ENCODE data around the gene ANKRD36B.
"Not testable (repeated sequence)": the region's sequence is repeated elsewhere in the genome, so short reads cannot be mapped to it uniquely, and the experiment has no call there.

Gene ANKRD36B

DNA sequence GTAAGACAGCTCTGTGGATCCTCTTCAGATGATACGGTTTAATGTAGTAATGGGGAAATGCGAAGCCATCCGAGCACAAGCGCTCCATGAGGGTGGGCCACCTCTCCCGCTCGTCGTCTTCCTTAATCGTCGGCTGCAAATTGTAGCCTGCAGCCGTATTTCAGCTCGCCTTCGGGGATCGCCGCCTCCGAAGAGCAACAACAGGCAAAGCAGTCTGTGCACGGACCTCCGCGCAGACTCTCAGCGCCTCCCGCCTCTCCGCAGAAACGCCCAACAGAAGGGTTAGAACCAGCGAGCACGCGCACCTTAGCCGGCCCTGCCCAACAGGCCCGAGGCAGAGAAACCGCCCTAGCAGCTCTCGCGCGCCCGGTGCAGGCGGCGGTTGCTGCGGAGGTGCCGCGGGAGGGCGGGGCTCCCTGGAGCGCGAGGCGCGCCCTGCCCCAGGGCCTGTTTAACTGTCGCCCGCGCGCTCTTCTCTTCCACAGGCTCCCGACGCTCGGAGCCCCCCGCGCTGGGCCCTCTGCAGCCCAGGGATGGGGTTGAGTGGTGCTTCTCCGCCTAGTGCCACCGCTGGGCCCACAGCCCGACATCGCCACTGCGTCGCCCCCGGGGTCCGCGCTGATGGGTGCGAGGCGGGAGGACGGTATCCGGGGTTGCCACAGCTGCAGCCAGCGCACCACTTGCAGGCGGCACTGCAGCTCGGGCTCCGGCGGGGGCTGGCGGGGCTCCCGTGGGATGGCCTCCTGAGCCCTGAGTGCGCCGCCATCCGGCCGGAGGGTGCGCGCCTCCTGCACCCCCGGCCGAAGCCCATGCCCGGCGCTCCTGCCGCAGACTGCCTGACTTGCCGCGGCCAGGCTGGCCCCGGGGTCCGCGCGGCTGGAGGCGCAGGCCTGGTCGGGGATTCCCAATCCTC lies at the start of gene ANKRD36B:
Gene ANKRD36B (minus strand): TSS at position 280 of the 913 bp plus-strand sequence. CDS start 192 bp downstream, at position 88.
- DNase-seq (ENCODE audit: low read depth), result peak; percentile 86
- peak within 1 kb of the TSS; percentile 77 for H3K4me3 ChIP-seq (ENCODE audit: low read depth, low read length)

GRCh38 chr2:97626049-97626430 lies 36.4 kb upstream of the ANKRD36B start:
- not testable (repeated sequence) for H3K4me3 ChIP-seq (ENCODE audit: low read depth, low read length); DNase-seq (ENCODE audit: low read depth)

DNA sequence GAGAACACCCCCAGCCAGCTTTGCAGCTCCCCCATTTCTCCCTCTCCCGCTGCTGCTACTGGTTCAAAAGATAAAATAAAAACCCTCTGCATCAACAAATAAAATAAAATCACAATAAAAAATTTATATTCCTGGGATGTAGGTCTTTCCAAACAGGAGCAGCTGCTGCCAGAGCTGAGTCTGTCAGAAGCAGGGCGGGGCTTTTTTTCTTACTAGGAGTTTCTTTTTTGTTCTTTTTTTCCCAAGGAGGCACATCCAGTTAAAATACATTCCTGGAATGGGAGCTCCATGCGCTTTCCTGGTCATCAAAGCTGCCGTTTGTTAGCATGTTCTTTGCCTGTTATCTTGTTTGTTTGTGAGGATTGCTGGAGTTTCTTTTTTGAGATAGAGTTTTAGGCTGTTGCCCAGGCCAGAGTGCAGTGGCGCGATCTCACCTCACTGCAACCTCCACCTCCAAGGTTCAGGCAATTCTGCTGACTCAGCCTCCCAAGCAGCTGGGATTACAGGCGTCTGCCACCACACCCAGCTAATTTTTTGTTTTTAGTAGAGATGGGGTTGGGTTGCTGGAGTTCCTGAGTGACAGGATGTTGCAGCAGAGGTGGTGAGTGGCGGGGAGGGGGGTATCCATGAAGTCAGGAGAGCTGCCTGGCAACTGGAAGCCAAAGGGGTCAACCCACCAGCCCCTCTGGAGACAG lies 35.8 kb upstream of the ANKRD36B start:
- H3K4me3 ChIP-seq (ENCODE audit: low read depth, low read length); DNase-seq (ENCODE audit: low read depth): not testable (repeated sequence)

- H3K4me3 ChIP-seq (ENCODE audit: low read depth, low read length); DNase-seq (ENCODE audit: low read depth): not testable (repeated sequence)
Measured at GRCh38 chr2:97622976-97623375, 33.3 kb upstream of the ANKRD36B start.

GRCh38 chr2:97620492-97620891 lies 30.8 kb upstream of the ANKRD36B start:
- not testable (repeated sequence) for H3K4me3 ChIP-seq (ENCODE audit: low read depth, low read length); DNase-seq (ENCODE audit: low read depth)

- DNase-seq (ENCODE audit: low read depth), result peak; percentile 30
- H3K4me3 ChIP-seq (ENCODE audit: low read depth, low read length), result not testable (repeated sequence)
Measured at GRCh38 chr2:97618939-97619827, 29.5 kb upstream of the ANKRD36B start.

DNA sequence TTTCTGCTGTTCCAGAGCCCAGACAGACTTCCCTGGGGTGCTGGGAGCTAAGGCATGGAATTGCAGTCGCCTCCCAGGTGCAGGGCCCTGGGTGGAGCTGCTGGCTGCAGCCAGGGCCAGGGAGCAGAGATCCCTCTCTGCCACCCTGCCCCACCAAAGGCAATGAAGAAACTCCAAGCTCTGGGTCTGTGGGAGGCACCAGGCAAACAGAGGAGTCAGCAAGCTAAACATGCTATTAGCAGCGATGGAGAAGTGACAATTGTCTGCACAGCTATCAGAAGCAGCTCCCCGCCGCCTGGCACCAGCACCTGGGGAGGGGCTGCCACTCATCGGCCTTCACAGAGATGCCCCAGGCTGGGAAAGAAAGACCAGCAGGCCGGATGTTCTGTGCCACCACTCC lies 28.2 kb upstream of the ANKRD36B start:
- no peak for DNase-seq (ENCODE audit: low read depth)
- TF ChIP-seq MYC (IDR thresholded peaks at IDR 0.05; ENCODE audit: low read depth, low read length) (no peak), MAX (IDR thresholded peaks at IDR 0.05; ENCODE audit: low read depth, low read length) (no peak), POLR2A (IDR thresholded peaks at IDR 0.05; ENCODE audit: extremely low read depth, insufficient read length) (no peak)
- no peak overlapping the region for H3K4me3 ChIP-seq (ENCODE audit: low read depth, low read length)

DNA sequence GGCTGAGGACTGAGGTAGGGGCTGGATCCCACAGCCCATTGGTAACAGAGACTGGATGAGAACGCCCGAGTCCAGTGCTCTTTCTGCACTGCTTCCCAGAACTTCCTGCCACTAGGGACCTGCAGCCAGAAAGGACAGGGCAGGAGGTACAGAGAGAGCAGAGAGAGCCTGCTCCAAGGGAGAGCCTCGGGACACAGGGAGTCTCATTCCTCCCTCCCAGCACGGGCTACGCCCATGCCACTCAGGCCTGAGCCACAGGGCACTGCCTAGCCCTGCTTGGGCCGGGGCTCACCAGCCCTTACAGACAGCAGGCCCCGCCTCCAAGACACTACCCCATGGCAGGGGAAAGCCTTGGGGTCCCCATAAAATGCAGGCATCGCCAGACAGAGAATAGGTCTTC lies 26.1 kb upstream of the ANKRD36B start:
- DNase-seq (ENCODE audit: low read depth); H3K4me3 ChIP-seq (ENCODE audit: low read depth, low read length): not testable (repeated sequence)

DNA sequence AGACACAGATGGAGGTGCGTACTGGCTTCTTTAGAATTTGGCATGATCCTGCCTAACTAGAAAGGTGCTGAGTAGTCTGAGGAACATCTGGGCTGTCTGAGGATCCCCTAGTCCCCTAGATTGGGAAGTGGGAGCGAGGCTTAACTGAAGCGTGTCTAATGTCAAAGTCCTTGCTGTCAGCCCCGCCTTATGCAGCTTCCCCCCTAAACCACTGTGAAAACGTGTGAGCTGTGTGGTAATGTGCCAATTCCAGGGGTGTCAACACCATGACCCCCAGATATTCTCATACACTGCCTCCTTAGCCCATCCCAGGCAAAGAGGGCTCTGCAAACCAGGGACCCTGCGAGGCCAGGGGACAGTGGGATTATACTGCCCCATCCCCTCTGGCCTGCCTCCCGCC lies 22.2 kb upstream of the ANKRD36B start:
- not testable (repeated sequence) for H3K4me3 ChIP-seq (ENCODE audit: low read depth, low read length); DNase-seq (ENCODE audit: low read depth)

GRCh38 chr2:97608745-97609144 lies 19.1 kb upstream of the ANKRD36B start:
- not testable (repeated sequence) for H3K4me3 ChIP-seq (ENCODE audit: low read depth, low read length); DNase-seq (ENCODE audit: low read depth)

- H3K4me3 ChIP-seq (ENCODE audit: low read depth, low read length), result not testable (repeated sequence)
- peak; percentile 37 for DNase-seq (ENCODE audit: low read depth)
Measured at GRCh38 chr2:97605524-97606339, 16.1 kb upstream of the ANKRD36B start.

- DNase-seq (ENCODE audit: low read depth); H3K4me3 ChIP-seq (ENCODE audit: low read depth, low read length): not testable (repeated sequence)
Measured at GRCh38 chr2:97605109-97605508, 15.4 kb upstream of the ANKRD36B start.

- not testable (repeated sequence) for DNase-seq (ENCODE audit: low read depth); H3K4me3 ChIP-seq (ENCODE audit: low read depth, low read length)
Measured at GRCh38 chr2:97601537-97601936, 11.9 kb upstream of the ANKRD36B start.

DNA sequence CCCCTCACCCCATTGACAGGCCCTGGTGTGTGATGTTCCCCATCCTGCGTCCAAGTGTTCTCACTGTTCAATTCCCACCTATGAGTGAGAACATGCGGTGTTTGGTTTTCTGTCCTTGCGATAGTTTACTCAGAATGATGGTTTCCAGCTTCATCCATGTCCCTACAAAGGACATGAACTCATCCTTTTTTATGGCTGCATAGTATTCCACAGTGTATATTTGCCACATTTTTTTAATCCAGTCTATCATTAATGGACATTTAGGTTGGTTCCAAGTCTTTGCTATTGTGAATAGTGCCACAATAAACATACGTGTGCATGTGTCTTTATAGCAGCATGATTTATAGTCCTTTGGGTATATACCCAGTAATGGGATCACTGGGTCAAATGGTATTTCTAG lies 6.5 kb upstream of the ANKRD36B start:
- not testable (repeated sequence) for DNase-seq (ENCODE audit: low read depth); H3K4me3 ChIP-seq (ENCODE audit: low read depth, low read length)

- H3K4me3 ChIP-seq (ENCODE audit: low read depth, low read length), result not testable (repeated sequence)
Measured at GRCh38 chr2:97593520-97593919, 3.8 kb upstream of the ANKRD36B start.

More at GRCh38 chr2:97593520-97593919, 3.8 kb upstream of the ANKRD36B start:
- DNase-seq (ENCODE audit: low read depth), result not testable (repeated sequence)
